Pulmonary artery endothelial cell (primary cell): Measurements from ENCODE around the gene POP4. TPM values are rescaled to one million over a fixed set of nuclear protein-coding genes. Genes with fewer than 3 reads are reported as not detected.

ENCODE experiments used
- DNase-seq: peaks from one replicate; pipeline ENCODE4 v3.0.0-alpha.2; 2011; ENCODE audit warnings: low read depth, low spot score
- total RNA-seq: library from RNA; depleted of rRNA; stranded (reverse); fragments of >200 nt; gene quantifications from 2 replicates; pipeline ENCODE4 v1.2.3, GENCODE V29; 2014

Gene POP4
- total RNA-seq, 1 donor from 2014 or later, result 97.8 TPM

DNA sequence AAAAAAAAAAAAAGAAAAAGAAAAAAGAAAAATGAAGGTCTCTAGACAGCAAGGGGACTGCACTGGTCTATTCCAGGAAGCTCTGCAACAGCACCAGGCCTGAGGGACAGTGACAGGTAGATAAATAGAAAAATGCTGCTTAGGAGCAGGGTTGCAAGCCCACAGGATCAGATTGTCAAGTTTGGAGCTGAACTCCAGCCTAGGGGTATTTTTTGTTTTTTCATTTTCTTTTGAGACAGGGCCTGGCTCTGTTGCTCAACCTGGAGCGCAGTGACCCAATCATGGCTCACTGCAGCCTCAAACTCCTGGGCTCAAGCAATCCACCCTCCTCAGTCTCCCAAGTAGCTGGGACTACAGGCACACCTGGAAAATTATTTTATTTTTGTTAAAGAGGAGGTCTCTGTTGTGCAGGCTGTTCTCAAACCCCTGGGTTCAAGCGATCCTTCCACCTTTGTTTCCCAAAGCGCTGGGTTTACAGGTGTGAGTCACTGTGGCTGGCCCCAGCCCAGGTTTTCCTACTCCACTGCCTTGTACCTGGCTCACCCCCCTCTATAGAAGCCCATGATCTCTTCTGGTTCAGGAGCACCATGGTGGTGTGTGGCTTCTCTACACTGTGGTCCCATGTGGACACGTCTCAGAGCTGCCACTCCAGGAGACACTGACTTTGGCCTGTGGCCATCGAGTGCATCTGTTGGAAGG is 23.9 kb downstream of the POP4 start:
- no peak for DNase-seq

DNA sequence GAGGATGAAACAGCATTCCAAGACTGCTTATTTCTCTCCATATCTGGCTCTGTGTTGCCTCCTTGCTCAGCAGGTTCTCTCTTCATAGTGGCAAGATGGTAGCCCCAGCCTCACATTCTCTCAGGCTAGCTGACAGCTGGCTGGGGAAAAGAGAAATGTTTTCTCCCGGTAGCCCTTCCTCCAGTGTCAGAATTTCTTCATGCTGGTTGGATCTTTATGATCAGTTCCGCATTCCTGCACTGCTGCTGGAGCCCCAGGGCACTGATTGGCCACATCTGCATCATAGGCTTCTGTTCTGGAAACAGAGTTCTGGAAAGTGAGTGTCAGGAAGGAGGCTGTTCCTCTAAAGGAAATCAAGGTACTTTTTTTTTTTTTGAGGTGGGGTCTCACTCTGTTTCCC is 24.6 kb downstream of the POP4 start:
- no peak for DNase-seq

GRCh38 chr19:29631450-29631849 is 25.4 kb downstream of the POP4 start:
- DNase-seq, result no peak

DNA sequence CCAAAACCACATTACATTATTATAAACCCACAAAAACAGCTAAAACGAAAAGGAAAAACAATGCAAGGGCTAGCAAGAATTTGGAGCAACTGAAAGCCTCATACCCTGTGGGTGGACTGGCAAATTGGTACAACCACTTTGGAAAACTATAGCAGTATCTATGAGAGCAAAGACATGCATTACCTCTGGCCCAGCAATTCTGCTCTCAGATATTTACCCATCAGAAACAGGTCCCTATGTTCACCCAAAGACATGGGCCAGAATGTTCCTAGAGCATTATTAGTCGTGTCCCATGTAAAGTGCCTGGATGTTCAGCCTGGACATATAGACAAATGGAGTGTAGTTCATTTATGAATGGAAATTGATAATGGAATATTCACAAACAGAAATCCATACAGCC is 27.9 kb downstream of the POP4 start:
- DNase-seq, result no peak

DNA sequence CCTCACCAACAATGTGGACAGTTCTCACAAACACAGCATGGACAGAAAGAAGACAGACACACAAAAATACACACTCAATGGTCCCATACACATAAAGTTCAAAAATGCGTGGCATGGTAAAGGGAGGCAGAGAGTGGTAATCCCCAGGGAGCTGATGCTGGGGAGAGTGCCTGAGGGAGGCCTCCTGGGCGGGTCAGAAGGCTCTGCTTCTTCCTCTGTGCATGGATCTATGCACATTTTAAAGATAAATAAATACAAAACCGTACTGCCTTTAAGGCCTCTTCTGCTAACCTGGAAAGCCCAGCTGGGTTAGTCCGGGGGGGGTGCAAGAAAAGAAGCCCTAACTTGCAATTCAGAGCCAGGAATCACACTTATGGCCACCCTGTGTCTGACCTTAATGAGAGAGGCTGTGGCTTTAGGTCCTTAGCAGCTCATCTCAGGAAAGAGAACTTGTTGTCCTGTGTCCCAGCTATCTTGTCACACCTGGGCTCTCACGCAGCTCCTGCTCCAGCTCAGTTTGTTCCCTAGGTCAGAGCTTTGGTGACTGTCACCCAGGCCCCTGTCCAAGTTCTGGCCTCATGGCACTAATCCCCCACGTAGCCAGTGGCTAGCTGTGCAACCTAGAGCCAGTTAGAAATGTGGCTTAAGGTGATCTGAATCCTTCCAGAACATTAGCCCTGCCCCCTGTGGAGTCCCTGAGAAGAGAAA is 28.5 kb downstream of the POP4 start:
- no peak for DNase-seq

- no peak for DNase-seq
Observed at GRCh38 chr19:29635963-29636362, 29.9 kb downstream of the POP4 start.

GRCh38 chr19:29636553-29637360 is 30.7 kb downstream of the POP4 start:
- DNase-seq, result no peak

DNA sequence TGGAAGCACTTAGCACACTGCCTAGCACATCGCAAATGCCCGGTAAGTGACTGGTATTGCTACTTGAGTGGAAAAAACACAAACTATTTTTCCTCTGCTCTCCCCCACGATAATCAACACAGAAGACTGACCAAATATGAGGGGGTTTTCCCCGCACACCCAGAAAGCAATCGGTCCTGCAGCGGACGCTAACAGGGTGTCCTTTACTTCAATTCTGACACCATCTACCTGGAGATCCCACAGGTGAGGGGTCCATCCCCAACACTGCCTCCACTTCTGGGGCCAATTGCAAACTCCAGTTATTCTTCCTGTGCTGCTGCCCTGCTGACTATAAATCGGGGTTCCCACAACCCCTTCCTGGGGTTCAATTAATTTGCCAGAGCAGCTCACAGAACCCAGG is 33.0 kb downstream of the POP4 start:
- DNase-seq, result no peak

- no peak for DNase-seq
Observed at GRCh38 chr19:29640231-29640630, 34.1 kb downstream of the POP4 start.

DNA sequence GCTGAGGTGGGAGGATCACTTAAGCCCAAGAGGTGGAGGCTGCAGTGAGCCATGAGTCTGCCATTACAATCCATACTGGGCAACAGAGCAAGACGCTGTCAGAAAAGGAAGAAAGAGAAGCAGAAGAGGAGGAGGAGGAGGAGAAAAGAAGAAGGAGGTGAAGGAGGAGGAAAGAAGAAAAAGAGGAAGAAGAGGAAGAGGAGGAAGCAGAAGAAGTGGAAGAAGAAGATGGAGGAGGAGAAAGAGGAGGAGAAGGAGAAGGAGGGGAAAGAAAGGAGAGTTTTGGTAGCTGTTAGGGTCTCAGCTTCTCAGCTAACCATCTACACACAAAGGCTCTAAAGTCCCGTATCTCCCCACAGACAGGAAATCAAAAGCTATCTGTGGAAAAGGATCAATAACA is 35.5 kb downstream of the POP4 start:
- DNase-seq, result no peak

- no peak for DNase-seq
Observed at GRCh38 chr19:29643361-29643935, 37.4 kb downstream of the POP4 start.

DNA sequence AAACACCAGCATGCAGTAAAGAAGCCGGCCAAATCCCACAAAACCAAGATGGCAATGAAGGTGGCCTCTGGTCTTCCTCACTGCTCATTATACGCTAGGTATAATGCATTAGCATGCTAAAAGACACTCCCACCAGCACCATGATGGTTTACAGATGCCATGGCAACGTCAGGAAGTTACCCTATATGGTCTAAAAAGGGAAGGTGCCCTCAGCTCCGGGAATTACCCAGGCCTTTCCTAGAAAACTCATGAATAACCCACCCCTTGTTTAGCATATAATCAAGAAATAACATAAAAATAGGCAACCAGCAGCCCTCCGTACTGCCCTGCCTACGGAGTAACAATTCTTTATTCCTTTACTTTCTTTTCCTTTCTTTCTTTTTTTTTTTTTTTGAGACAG is 38.1 kb downstream of the POP4 start:
- DNase-seq, result no peak

- no peak for DNase-seq
Observed at GRCh38 chr19:29645491-29645867, 39.4 kb downstream of the POP4 start.

DNA sequence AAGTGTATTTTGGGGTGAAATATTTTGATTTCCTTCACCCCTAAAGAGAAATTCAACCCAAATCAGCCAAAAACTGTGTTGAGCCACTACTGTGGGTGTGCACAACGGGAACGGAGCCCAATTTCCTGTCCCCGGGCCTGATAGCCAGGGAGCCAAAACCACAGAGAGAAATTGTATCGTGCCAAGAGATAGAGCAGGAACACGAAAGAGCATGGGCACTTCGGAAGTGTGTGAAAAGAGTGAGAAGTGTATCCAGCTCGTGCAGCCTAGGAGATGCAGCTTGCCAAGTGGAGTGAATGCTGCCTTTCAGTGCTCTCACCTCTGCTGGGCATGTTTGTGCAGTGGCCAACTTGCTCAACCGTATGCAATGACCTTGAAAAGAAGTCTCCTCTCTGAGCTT is 39.8 kb downstream of the POP4 start:
- DNase-seq, result no peak

- no peak for DNase-seq
Observed at GRCh38 chr19:29650772-29651387, 44.8 kb downstream of the POP4 start.

DNA sequence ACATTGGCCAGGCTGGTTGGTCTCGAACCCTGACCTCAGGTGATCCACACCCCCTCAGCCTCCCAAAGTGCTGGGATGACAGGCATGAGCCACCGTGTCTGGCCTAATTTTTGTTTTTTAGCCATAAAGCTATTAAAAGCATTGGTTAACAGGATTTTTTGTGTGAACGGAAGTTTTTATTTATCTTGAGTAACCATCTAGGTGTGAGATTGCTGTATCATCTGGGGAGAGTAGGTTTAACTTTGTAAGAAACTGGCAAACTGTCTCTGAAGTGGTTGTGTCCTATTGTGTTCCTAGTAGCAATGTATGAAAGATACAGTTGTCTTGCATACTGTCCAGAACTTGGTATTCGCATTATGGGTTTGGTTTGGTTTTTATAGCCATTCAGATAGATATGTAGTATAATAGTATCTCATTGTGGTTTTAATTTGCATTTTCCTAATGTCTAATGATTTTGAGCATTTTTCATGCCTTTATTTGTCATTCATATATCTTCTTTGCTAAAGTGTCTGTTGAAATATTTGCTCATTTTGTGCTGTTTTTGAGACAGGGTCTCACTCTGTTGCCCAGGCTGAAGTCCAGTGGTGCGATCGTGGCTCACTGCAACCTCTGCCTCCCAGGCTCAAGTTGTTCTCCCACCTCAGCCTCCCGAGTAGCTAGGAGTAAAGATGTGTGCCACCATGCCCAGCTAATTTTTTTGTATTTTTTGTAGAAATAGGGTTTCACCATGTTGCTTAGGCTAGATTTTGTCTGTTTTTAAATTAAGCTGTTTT is 45.7 kb downstream of the POP4 start:
- no peak for DNase-seq

DNA sequence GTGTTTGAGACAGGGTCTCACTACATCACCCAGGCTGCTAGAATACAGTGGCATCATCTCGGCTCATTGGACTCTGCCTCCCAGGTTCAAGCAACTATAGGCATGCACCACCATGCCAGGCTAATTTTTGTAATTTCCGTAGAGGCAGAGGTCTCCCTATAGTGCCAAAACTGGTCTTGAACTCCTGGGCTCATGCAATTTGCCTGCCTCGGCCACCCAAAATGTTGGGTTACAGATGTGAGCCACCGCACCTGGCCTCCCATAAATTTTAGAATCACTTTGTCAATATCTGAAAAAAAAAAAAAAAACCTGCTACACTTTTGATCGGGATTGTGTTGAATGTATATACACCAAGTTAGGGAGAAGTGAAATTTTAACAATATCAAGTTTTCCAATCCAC is 47.3 kb downstream of the POP4 start:
- no peak for DNase-seq

GRCh38 chr19:29655648-29656335 is 49.7 kb downstream of the POP4 start:
- DNase-seq, result no peak

DNA sequence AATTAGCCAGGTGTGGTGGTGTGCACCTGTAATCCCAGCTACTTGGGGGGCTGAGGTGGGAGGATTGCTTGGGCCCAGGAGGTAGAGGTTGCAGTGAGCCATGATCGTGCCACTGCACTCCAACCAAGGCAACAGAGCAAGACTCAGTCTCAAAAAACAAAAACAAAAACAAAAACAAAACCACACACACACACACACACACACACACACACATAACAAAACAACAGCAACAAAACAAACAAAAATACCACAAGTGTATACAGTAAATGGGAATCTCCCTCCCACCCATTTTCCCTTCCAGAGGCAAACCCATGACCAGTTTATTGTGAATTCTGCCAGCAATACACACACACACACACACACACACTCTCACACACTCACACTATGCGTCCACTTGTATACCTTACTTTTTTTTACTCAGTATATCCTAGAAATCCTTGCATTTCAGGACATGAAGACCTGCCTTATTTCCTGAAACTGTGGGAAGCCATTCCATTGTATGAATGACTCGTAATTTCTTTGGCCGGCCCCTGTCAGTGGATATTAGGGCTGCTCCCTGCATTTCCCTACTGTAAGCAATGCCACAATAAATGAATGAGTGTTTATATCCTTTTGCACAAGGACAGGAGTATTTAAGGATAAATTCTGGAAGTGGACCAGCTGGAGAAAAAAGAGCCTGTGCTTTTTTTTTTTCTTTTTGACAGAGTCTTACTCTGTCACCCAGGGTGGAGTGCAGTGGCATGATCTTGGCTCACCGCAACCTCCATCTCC is 52.3 kb downstream of the POP4 start:
- no peak for DNase-seq

DNA sequence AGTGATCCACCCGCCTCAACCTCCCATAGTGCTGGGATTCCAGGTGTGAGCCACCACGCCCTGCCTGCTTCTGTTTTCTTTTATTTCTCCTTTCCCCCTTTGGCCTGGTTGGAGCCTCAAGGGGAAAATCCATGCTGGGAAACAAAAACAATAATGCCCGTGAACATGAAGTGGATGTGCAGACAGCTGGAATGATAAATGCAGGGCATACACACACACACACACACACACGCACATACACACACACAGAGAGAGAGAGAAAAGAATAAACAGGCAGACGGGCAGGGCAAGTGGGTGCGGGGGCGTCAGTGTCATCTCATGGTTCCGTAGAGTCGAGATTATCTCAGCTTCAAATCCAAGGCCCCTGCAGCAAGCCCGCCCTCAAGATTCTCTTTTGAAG is 54.8 kb downstream of the POP4 start:
- no peak for DNase-seq
